H1 (cell line): ENCODE results near the gene NLRP1. TPM values are rescaled to one million over a fixed set of nuclear protein-coding genes. Genes with fewer than 3 reads are reported as not detected.

Source experiments
- CTCF ChIA-PET: fragments of 300-600 bp; sonication (Branson Sonifier 250); formaldehyde crosslinking; loops from one replicate; lab custom pipeline; 2021; ENCODE audit not compliant: partially characterized antibody; lab: Charles Lee
- POLR2A ChIA-PET: fragments of 300-600 bp; sonication (Branson Sonifier 250); formaldehyde crosslinking; loops from one replicate; lab custom pipeline; 2021; ENCODE audit warnings: inconsistent platforms; ENCODE audit not compliant: partially characterized antibody; lab: Charles Lee
- DNase-seq, 2 experiments: peaks; one replicate each; pipeline versions ENCODE4 v3.0.0 to v3.0.0-alpha.2; 2010 to 2022; ENCODE audit warnings: low spot score in 2 of 2, low read depth in 1 of 2, mixed read lengths in 1 of 2
- FAIRE-seq: peaks from 2 replicates; lab custom pipeline; 2011; peaks lifted over from hg19 to GRCh38; lab: Jason Lieb, UNC
- H2AFZ ChIP-seq: 2 replicates; pipeline ENCODE4 v1.8.1; 2012; ENCODE audit warnings: low read length, inconsistent platforms
- H2AK5ac ChIP-seq: 2 replicates; pipeline ENCODE4 v1.6.1; 2013; ENCODE audit warnings: low read depth, low read length
- H2BK120ac ChIP-seq: replicated peaks from 2 replicates; pipeline ENCODE3; 2013; ENCODE audit warnings: low read depth, low read length, inconsistent platforms
- H2BK12ac ChIP-seq: 2 replicates; pipeline ENCODE4 v1.6.1; 2013; ENCODE audit warnings: low read depth, low read length
- H2BK15ac ChIP-seq: 2 replicates; pipeline ENCODE4 v1.6.1; 2013; ENCODE audit warnings: low read length
- H2BK20ac ChIP-seq: 2 replicates; pipeline ENCODE4 v1.6.1; 2013; ENCODE audit warnings: low read length
- H2BK5ac ChIP-seq: 2 replicates; pipeline ENCODE4 v1.6.1; 2013; ENCODE audit warnings: low read depth, low read length
- H3K14ac ChIP-seq: 2 replicates; pipeline ENCODE4 v1.6.1; 2013; ENCODE audit warnings: inconsistent platforms; ENCODE audit not compliant: insufficient read length
- H3K18ac ChIP-seq: 2 replicates; pipeline ENCODE4 v1.6.1; 2013; ENCODE audit warnings: low read length; ENCODE audit errors: extremely low read depth
- H3K23ac ChIP-seq: 2 replicates; pipeline ENCODE4 v1.6.1; 2013; ENCODE audit warnings: inconsistent platforms; ENCODE audit not compliant: insufficient read length
- H3K23me2 ChIP-seq: 2 replicates; pipeline ENCODE4 v1.6.1; 2013; ENCODE audit warnings: low read depth, low read length
- H3K27ac ChIP-seq: 2 replicates; pipeline ENCODE4 v1.6.1; 2011; ENCODE audit warnings: low read depth, low read length, inconsistent platforms
- H3K27me3 ChIP-seq, 4 experiments: replicated peaks in 1 of 4; 1 replicate in 1 of 4; 2 replicates in 3 of 4; pipeline versions ENCODE4 v1.6.1 to v1.8.1; 2011 to 2013; ENCODE audit warnings: low read length in 3 of 4, mild to moderate bottlenecking in 3 of 4, inconsistent platforms in 2 of 4, mixed read lengths in 2 of 4, moderate library complexity in 1 of 4; ENCODE audit not compliant: control insufficient read depth in 3 of 4, insufficient read depth in 3 of 4; ENCODE audit errors: extremely low read depth in 1 of 4
- H3K36me3 ChIP-seq, 4 experiments: 2 replicates each; pipeline versions ENCODE4 v1.6.1 to v1.8.1; 2011 to 2013; ENCODE audit warnings: mild to moderate bottlenecking in 4 of 4, low read length in 3 of 4, moderate library complexity in 2 of 4, control low read depth in 1 of 4, inconsistent platforms in 1 of 4; ENCODE audit not compliant: insufficient read depth in 4 of 4, control insufficient read depth in 2 of 4
- H3K4ac ChIP-seq: replicated peaks from 2 replicates; pipeline ENCODE3; 2013; ENCODE audit warnings: low read length, low read depth, mixed read lengths, inconsistent platforms; ENCODE audit not compliant: insufficient read length
- H3K4me1 ChIP-seq, 4 experiments: replicated peaks in 1 of 4; 1 replicate in 1 of 4; 2 replicates in 3 of 4; pipeline versions ENCODE4 v1.6.1 to v1.8.1; 2011 to 2013; ENCODE audit warnings: low read length in 3 of 4, inconsistent platforms in 2 of 4, mixed read lengths in 1 of 4; ENCODE audit not compliant: insufficient read depth in 4 of 4, control insufficient read depth in 3 of 4
- H3K4me2 ChIP-seq, 2 experiments: 2 replicates each; pipeline versions ENCODE4 v1.6.1 to v1.8.1; 2011 to 2013; ENCODE audit warnings: low read depth in 2 of 2, low read length in 2 of 2, control low read depth in 1 of 2, inconsistent platforms in 1 of 2, mild to moderate bottlenecking in 1 of 2; ENCODE audit not compliant: insufficient read depth in 1 of 2
- H3K4me3 ChIP-seq, 4 experiments: fragments of 200-600, 300-600 bp in 1 of 4; sonication (generic), shearing (Covaris generic), sonication (Bioruptor Twin) in 1 of 4; 2 replicates each; pipeline versions ENCODE4 v1.5.1 to v1.8.1; 2011 to 2016; ENCODE audit warnings: low read length in 4 of 4, low read depth in 3 of 4, control low read depth in 2 of 4, inconsistent platforms in 2 of 4, mild to moderate bottlenecking in 2 of 4, mixed read lengths in 1 of 4, moderate library complexity in 1 of 4; ENCODE audit not compliant: insufficient read depth in 2 of 4; ENCODE audit errors: extremely low read depth in 1 of 4
- H3K56ac ChIP-seq: replicated peaks from 2 replicates; pipeline ENCODE3; 2013; ENCODE audit warnings: low read depth, mild to moderate bottlenecking, mixed read lengths, low read length, inconsistent platforms; ENCODE audit not compliant: insufficient read length
- H3K79me1 ChIP-seq: 2 replicates; pipeline ENCODE4 v1.6.1; 2013; ENCODE audit warnings: low read depth, low read length, control low read depth
- H3K79me2 ChIP-seq, 2 experiments: 2 replicates each; pipeline versions ENCODE4 v1.6.1 to v1.8.1; 2012 to 2013; ENCODE audit warnings: low read length in 2 of 2, mild to moderate bottlenecking in 2 of 2, inconsistent platforms in 1 of 2; ENCODE audit not compliant: insufficient read depth in 2 of 2, control insufficient read depth in 1 of 2
- H3K9ac ChIP-seq, 4 experiments: replicated peaks in 1 of 4; 1 replicate in 1 of 4; 2 replicates in 3 of 4; pipeline versions ENCODE4 v1.6.1 to v1.8.1; 2011 to 2013; ENCODE audit warnings: low read depth in 3 of 4, low read length in 3 of 4, control low read depth in 2 of 4, mild to moderate bottlenecking in 2 of 4, moderate library complexity in 2 of 4, inconsistent platforms in 1 of 4; ENCODE audit errors: extremely low read depth in 1 of 4
- H3K9me3 ChIP-seq, 2 experiments: 2 replicates each; pipeline versions ENCODE4 v1.6.1 to v1.8.1; 2012 to 2013; ENCODE audit warnings: mild to moderate bottlenecking in 2 of 2, moderate library complexity in 2 of 2, control low read depth in 1 of 2, inconsistent platforms in 1 of 2, low read depth in 1 of 2, low read length in 1 of 2, mixed read lengths in 1 of 2; ENCODE audit not compliant: insufficient read depth in 2 of 2
- H4K20me1 ChIP-seq, 2 experiments: replicated peaks in 1 of 2; 2 replicates each; pipeline versions ENCODE3 to v1.8.1; 2011 to 2013; ENCODE audit warnings: inconsistent platforms in 2 of 2, low read length in 2 of 2, mild to moderate bottlenecking in 1 of 2; ENCODE audit not compliant: insufficient read depth in 2 of 2, control insufficient read depth in 1 of 2
- H4K5ac ChIP-seq: 2 replicates; pipeline ENCODE4 v1.6.1; 2013; ENCODE audit warnings: low read length, low read depth, mixed read lengths, inconsistent platforms; ENCODE audit not compliant: insufficient read length
- H4K8ac ChIP-seq: 2 replicates; pipeline ENCODE4 v1.8.0; 2013; ENCODE audit warnings: mild to moderate bottlenecking, moderate library complexity, low read length, inconsistent platforms; ENCODE audit not compliant: insufficient read depth; ENCODE audit errors: extremely low read depth
- H4K91ac ChIP-seq: replicated peaks from 2 replicates; pipeline ENCODE3; 2013; ENCODE audit warnings: low read length, mixed read lengths, inconsistent platforms; ENCODE audit not compliant: insufficient read length
- BACH1 ChIP-seq: IDR thresholded peaks from 2 replicates; pipeline ENCODE4 v1.6.1; 2012; ENCODE audit warnings: low read length, improper control_type of control experiment
- CREB1 ChIP-seq: IDR thresholded peaks from 2 replicates; pipeline ENCODE4 v1.6.1; 2012; ENCODE audit warnings: inconsistent platforms
- KDM4A ChIP-seq: IDR thresholded peaks from one replicate; pipeline ENCODE4 v1.7.1; 2012; ENCODE audit warnings: low read depth, mild to moderate bottlenecking, moderate library complexity, low read length, inconsistent platforms; ENCODE audit not compliant: severe bottlenecking
- MAFK ChIP-seq: IDR thresholded peaks from 2 replicates; pipeline ENCODE4 v1.6.1; 2012; ENCODE audit warnings: low read depth, mild to moderate bottlenecking, improper control_type of control experiment, low read length
- RNF2 ChIP-seq: fragments of 200-900, 300-1000 bp; sonication (generic); IDR thresholded peaks from 2 replicates; pipeline ENCODE4 v1.7.1; 2016; ENCODE audit warnings: borderline replicate concordance, low read depth, mild to moderate bottlenecking, antibody characterized with exemption, low read length; ENCODE audit not compliant: poor library complexity, severe bottlenecking; ENCODE audit errors: missing control alignments
- TCF12 ChIP-seq: IDR thresholded peaks from 2 replicates; pipeline ENCODE4 v1.6.1; 2011; ENCODE audit warnings: low read depth, mild to moderate bottlenecking, low read length
- WGBS, 2 experiments: shearing (Covaris generic) in 1 of 2; methylation state at CpG; one replicate each; pipeline versions ENCODE4 v1.1.6 to v1.1.7; 2013 to 2015; ENCODE audit warnings: low lambda C conversion rate in 2 of 2, mixed read lengths in 2 of 2, inconsistent platforms in 1 of 2, low coverage in 1 of 2, missing lambda C conversion rate in 1 of 2; ENCODE audit not compliant: insufficient replicate concordance in 2 of 2, insufficient coverage in 1 of 2, insufficient read length in 1 of 2; ENCODE audit errors: extremely low coverage in 1 of 2, missing lambda C conversion rate in 1 of 2; 5-methylcytosine and 5-hydroxymethylcytosine counted together
- polyA plus RNA-seq, 7 experiments: library from polyadenylated mRNA; depleted of rRNA in 3 of 7; stranded (reverse) in 5 of 7; unstranded in 2 of 7; fragments of >200 nt in 5 of 7; fragments of 200-250 nt in 2 of 7; gene quantifications; 1 replicate in 5 of 7; 2 replicates in 1 of 7; 4 replicates in 1 of 7; pipeline versions ENCODE4 v1.2.1 to v1.2.3, GENCODE V29; 2011 to 2013; ENCODE audit warnings: missing spikeins in 2 of 7, mixed read lengths in 2 of 7
- total RNA-seq: library from RNA; stranded (reverse); fragmentation: NEBNext Ultra II Directional; extraction: Animal tissue kit (Norgen Biotek cat#: 25700); gene quantifications from 2 replicates; pipeline ENCODE4 v1.2.1, GENCODE V29; 2021
- TF ChIP-seq, protein P1 (sequence below): IDR thresholded peaks from 2 replicates; pipeline ENCODE4 v1.6.1; 2012; ENCODE audit warnings: inconsistent platforms
- TF ChIP-seq, protein P2 (sequence below): IDR thresholded peaks from 2 replicates; pipeline ENCODE4 v1.6.1; 2011; ENCODE audit warnings: low read length, improper control_type of control experiment

NLRP1 gene
- total and polyA plus RNA-seq, 2 of the 8 experiments (the other 6 are each of a cell fraction or from before 2014, with no cell fraction given): 8.6 to 10.4 TPM

DNA sequence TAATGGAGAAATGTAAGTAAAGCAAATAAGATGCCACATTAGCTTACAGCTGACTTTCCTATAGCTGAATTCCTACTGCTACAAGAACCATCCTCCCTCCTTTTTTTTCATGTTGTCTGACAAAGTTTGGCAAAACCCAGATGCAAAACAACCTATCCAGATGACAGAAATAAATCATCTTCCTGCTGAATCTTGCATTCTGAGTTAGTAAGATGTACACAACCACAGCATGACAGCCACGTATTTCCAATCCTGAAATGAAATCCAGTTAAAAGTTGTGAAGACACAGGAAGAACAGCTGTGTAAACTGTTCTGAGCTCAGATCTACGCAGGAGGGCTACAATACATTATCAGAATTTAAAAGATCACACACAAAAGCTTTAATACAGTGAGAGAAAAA, 110.4 kb downstream of the NLRP1 start:
- no peak overlapping the region for H3K18ac ChIP-seq
- TF ChIP-seq KDM4A: no peak
- TF ChIP-seq, protein P1, sequence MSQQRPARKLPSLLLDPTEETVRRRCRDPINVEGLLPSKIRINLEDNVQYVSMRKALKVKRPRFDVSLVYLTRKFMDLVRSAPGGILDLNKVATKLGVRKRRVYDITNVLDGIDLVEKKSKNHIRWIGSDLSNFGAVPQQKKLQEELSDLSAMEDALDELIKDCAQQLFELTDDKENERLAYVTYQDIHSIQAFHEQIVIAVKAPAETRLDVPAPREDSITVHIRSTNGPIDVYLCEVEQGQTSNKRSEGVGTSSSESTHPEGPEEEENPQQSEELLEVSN: no peak
- TF ChIP-seq BACH1: no peak
- no peak for TF ChIP-seq TCF12
- TF ChIP-seq CREB1: no peak
- TF ChIP-seq MAFK: no peak
- TF ChIP-seq, protein P2, sequence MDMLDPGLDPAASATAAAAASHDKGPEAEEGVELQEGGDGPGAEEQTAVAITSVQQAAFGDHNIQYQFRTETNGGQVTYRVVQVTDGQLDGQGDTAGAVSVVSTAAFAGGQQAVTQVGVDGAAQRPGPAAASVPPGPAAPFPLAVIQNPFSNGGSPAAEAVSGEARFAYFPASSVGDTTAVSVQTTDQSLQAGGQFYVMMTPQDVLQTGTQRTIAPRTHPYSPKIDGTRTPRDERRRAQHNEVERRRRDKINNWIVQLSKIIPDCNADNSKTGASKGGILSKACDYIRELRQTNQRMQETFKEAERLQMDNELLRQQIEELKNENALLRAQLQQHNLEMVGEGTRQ: no peak
- TF ChIP-seq RNF2: no peak
- H4K5ac ChIP-seq: no peak overlapping the region
- no peak for DNase-seq
- FAIRE-seq: no peak
- peaks cover 0 to 6% of the 10 kb centered on the region in 2 experiments; a peak in 2 of 4 replicates for H3K79me2 ChIP-seq
- H3K27me3 ChIP-seq: no peaks in the 10 kb centered on the region
- H4K8ac ChIP-seq: no peak overlapping the region
- H3K14ac ChIP-seq: no peak overlapping the region
- H3K79me1 ChIP-seq: no peaks in the 10 kb centered on the region
- H2AFZ ChIP-seq: no peak overlapping the region
- no peak overlapping the region for H2BK15ac ChIP-seq
- no peak overlapping the region for H2BK12ac ChIP-seq
- no peak overlapping the region for H3K56ac ChIP-seq
- no peak overlapping the region for H3K4me2 ChIP-seq
- no peak overlapping the region for H3K4ac ChIP-seq
- no peak overlapping the region for H3K9ac ChIP-seq
- H3K36me3 ChIP-seq: peaks cover 15 to 54% (median 34%) of the 10 kb centered on the region in 4 experiments
- H3K23ac ChIP-seq: no peak overlapping the region
- H3K4me1 ChIP-seq: no peaks in the 10 kb centered on the region
- no peak overlapping the region for H3K27ac ChIP-seq
- H4K20me1 ChIP-seq: peaks cover 0 to 4% of the 10 kb centered on the region in 2 experiments
- no peak overlapping the region for H2BK5ac ChIP-seq
- H3K4me3 ChIP-seq: no peak overlapping the region
- H4K91ac ChIP-seq: no peak overlapping the region
- WGBS, 2 experiments: 96% methylated on average over 2 of the region's 2 CpGs; no CpG with 5 or more reads in 1 of the 2 experiments
- ChIA-PET POLR2A (interaction anchor here (4.1 kb wide), 1 partner anchor 11 kb away, joined by 27 read pairs; the partner anchor contains the start of genes DERL2 and MIS12), CTCF (interaction anchor here (1.1 kb wide), 1 partner anchor 44 kb away, joined by 5 read pairs; no protein-coding TSS in a partner anchor)
- H2BK120ac ChIP-seq: no peak overlapping the region
- no peaks in the 10 kb centered on the region for H3K9me3 ChIP-seq
- H3K23me2 ChIP-seq: no peaks in the 10 kb centered on the region
- no peak overlapping the region for H2BK20ac ChIP-seq
- no peak overlapping the region for H2AK5ac ChIP-seq
